OCI-LY1 (cell line): ENCODE measurements around the gene TTYH1.

Experiments used
- CTCF ChIP-seq: fragments of 200-600 bp; sonication (generic), shearing (Covaris generic); IDR thresholded peaks from 2 replicates; pipeline ENCODE4 v1.5.1; 2017; ENCODE audit warnings: mild to moderate bottlenecking, antibody characterized with exemption, low read length, moderate library complexity, mixed read lengths
- EZH2 ChIP-seq: fragments of 200-600 bp; sonication (generic), shearing (Covaris generic); IDR thresholded peaks from 2 replicates; pipeline ENCODE4 v1.8.0; 2017; ENCODE audit warnings: borderline replicate concordance, mixed run types, mild to moderate bottlenecking, antibody characterized with exemption, low read length, moderate library complexity, mixed read lengths

- TF ChIP-seq CTCF, result no peak
- TF ChIP-seq EZH2, result no peak
Observed at GRCh38 chr19:54421521-54421920, 6.3 kb downstream of the TTYH1 start.
